ENCODE measurements around the gene GRIN3A. TPM values are rescaled to one million over a fixed set of nuclear protein-coding genes. Genes with fewer than 3 reads are reported as not detected.
"Not testable (repeated sequence)": the region's sequence is repeated elsewhere in the genome, so short reads cannot be mapped to it uniquely, and the experiment has no call there.

Gene GRIN3A
- total RNA-seq (2014; rRNA removed; shearing (Covaris generic)), result not detected in 2 replicates

GRCh38 chr9:101738566-101739183 is at the start of gene GRIN3A:
TSS of gene GRIN3A (minus strand) at chr9:101738647. CDS start at chr9:101737979, 668 bp downstream.
- peak; percentile 4 for DNase-seq (ENCODE audit: low read depth)

GRCh38 chr9:101787891-101788290 is 49.4 kb upstream of the GRIN3A start:
- no peak for DNase-seq (ENCODE audit: low read depth)

GRCh38 chr9:101778332-101778731 is 39.9 kb upstream of the GRIN3A start:
- no peak for DNase-seq (ENCODE audit: low read depth)

GRCh38 chr9:101764472-101764871 is 26.0 kb upstream of the GRIN3A start:
- no peak for DNase-seq (ENCODE audit: low read depth)

- no peak for DNase-seq (ENCODE audit: low read depth)
Observed at GRCh38 chr9:101758304-101758930, 20.0 kb upstream of the GRIN3A start.

GRCh38 chr9:101753716-101754115 is 15.3 kb upstream of the GRIN3A start:
- no peak for DNase-seq (ENCODE audit: low read depth)

GRCh38 chr9:101751895-101752294 is 13.4 kb upstream of the GRIN3A start:
- no peak for DNase-seq (ENCODE audit: low read depth)

GRCh38 chr9:101739311-101739710 is 864 bp upstream of the GRIN3A start:
- DNase-seq (ENCODE audit: low read depth), result no peak

- DNase-seq (ENCODE audit: low read depth), result peak; percentile 4
Observed at GRCh38 chr9:101737705-101738565, 512 bp downstream of the GRIN3A start.

- no peak for DNase-seq (ENCODE audit: low read depth)
Observed at GRCh38 chr9:101737165-101737704, 1.2 kb downstream of the GRIN3A start.

- DNase-seq (ENCODE audit: low read depth), result peak; percentile 6
Observed at GRCh38 chr9:101736717-101737116, 1.7 kb downstream of the GRIN3A start.

- no peak for DNase-seq (ENCODE audit: low read depth)
Observed at GRCh38 chr9:101731429-101731828, 7.0 kb downstream of the GRIN3A start.

GRCh38 chr9:101727612-101728524 is 10.6 kb downstream of the GRIN3A start:
- DNase-seq (ENCODE audit: low read depth), result peak; percentile 19

GRCh38 chr9:101724271-101724670 is 14.2 kb downstream of the GRIN3A start:
- not testable (repeated sequence) for DNase-seq (ENCODE audit: low read depth)

GRCh38 chr9:101718192-101718591 is 20.3 kb downstream of the GRIN3A start:
- no peak for DNase-seq (ENCODE audit: low read depth)

- peak; percentile 21 for DNase-seq (ENCODE audit: low read depth)
Observed at GRCh38 chr9:101716629-101717028, 21.8 kb downstream of the GRIN3A start.

- DNase-seq (ENCODE audit: low read depth), result peak; percentile 23
Observed at GRCh38 chr9:101711330-101711941, 27.0 kb downstream of the GRIN3A start.

- DNase-seq (ENCODE audit: low read depth), result no peak
Observed at GRCh38 chr9:101708855-101709254, 29.6 kb downstream of the GRIN3A start.

- peak; percentile 15 for DNase-seq (ENCODE audit: low read depth)
Observed at GRCh38 chr9:101707721-101708120, 30.7 kb downstream of the GRIN3A start.

- DNase-seq (ENCODE audit: low read depth), result no peak
Observed at GRCh38 chr9:101706997-101707396, 31.4 kb downstream of the GRIN3A start.
